ENCODE data around the gene MIA3. TPM values are rescaled to one million over a fixed set of nuclear protein-coding genes. Genes with fewer than 3 reads are reported as not detected.

MIA3 gene
- polyA plus RNA-seq, 1 of the 3 experiments (the other 2 are of a cell fraction), result 51.4 TPM

GRCh38 chr1:222631611-222632208, 13.8 kb downstream of the MIA3 start (continued):
- TF ChIP-seq TAF1 (IDR thresholded peaks at IDR 0.05; ENCODE audit: borderline replicate concordance, low read depth, low read length) (no peak), MEF2A (IDR thresholded peaks at IDR 0.05; ENCODE audit: borderline replicate concordance, low read depth) (no peak), GATA2 (CRISPR knock-in tag; IDR thresholded peaks at IDR 0.05) (no peak), FOXJ3 (CRISPR knock-in tag; IDR thresholded peaks at IDR 0.05) (no peak)

- Histone ChIP-seq H4K20me1 (ENCODE audit: insufficient read depth) (no peaks in the 10 kb centered on the region), H2AFZ (ENCODE audit: low read depth) (no peak overlapping the region), H3K4me3 (ENCODE audit: low read depth in 2 of 2, low read length in 1 of 2) (no peak overlapping the region), H3K36me3 (replicated peaks in 1 of 2; ENCODE audit: control insufficient read depth in 1 of 2, insufficient read depth in 2 of 2, low read length in 1 of 2) (peaks cover 37 to 77% of the 10 kb centered on the region in 2 experiments), H3K9ac (no peak overlapping the region), H3K27ac (ENCODE audit: low read depth in 2 of 2, low read length in 1 of 2) (no peak overlapping the region), H3K4me2 (no peak overlapping the region), H3K79me2 (ENCODE audit: insufficient read depth) (no peaks in the 10 kb centered on the region), H3F3A (replicated peaks; ENCODE audit: insufficient read depth) (no peaks in the 10 kb centered on the region), H3K27me3 (ENCODE audit: insufficient read depth) (no peaks in the 10 kb centered on the region), H3K4me1 (ENCODE audit: control insufficient read depth in 1 of 2, insufficient read depth in 2 of 2, low read depth in 1 of 2, low read length in 1 of 2) (no peaks in the 10 kb centered on the region), H3K9me3 (no peaks in the 10 kb centered on the region), H3K9me2 (no peaks in the 10 kb centered on the region)
- CTCF ChIA-PET, result interaction anchor here (2.4 to 4.0 kb wide), 3 partner anchors 13 to 177 kb away, joined by 15 to 63 read pairs (median 26); partner anchors contain the start of gene MIA3
- DNase-seq, result no peak
- TF ChIP-seq TAF1 (IDR thresholded peaks at IDR 0.05; ENCODE audit: borderline replicate concordance, low read depth, low read length), result no peak
- TF ChIP-seq TEAD4 (IDR thresholded peaks at IDR 0.05; ENCODE audit: borderline replicate concordance, insufficient read depth), result no peak
- TF ChIP-seq TCF12 (IDR thresholded peaks at IDR 0.05), result no peak
- TF ChIP-seq PBX3 (IDR thresholded peaks at IDR 0.05), result no peak
- TF ChIP-seq ZBTB33 (IDR thresholded peaks at IDR 0.05; ENCODE audit: borderline replicate concordance, low read depth), result no peak
- TF ChIP-seq FOXM1 (IDR thresholded peaks at IDR 0.05; ENCODE audit: low read depth), result no peak
- no peak for TF ChIP-seq SMC3 (IDR thresholded peaks at IDR 0.05; ENCODE audit: low read depth, low read length)
- no peak for TF ChIP-seq POLR2AphosphoS5 (IDR thresholded peaks at IDR 0.05; ENCODE audit: low read depth, low read length)
- POLR2A ChIA-PET, result no interaction called here
- WGBS (ENCODE audit: low lambda C conversion rate), result 84% methylated on average over 2 of the region's 2 CpGs
Measured at GRCh38 chr1:222632749-222633148, 14.9 kb downstream of the MIA3 start.
